ENCODE data around the gene KCNMA1. TPM values are rescaled to one million over a fixed set of nuclear protein-coding genes. Genes with fewer than 3 reads are reported as not detected.

The KCNMA1 gene
- total and polyA plus RNA-seq, 4 donors, result 36.2 to 95.0 (median 54.3) TPM

DNA sequence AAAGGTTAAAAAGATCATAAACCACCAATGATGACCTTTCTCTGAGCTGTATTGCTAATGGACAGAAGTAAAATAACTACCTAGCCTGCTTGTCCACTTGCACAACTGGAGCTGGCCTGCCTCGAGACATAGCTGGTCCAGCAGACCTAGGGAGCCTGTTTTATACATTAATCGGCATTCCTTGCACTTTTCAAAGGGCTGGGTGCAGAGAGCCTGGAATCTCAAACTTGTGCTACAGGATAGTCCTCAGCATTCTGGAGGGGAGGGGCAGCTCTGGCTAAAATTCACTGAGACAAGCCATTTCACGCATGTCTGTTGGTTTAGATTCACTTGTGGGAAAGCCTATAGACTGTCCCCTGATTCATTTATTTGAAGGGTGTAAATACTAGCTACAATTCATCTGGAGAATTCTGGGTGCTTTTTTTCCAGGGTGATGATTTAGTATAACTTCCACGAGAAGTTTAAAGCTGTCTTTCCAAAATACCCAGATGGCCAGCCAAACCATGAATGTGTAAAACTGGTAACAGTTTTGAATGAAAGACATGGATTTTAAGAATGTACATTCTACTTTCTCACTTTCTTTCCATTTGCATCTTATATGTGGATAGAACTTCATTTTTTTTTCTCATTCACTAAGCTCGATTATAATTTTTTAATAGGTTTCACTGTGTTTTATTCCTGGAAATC is 389.4 kb downstream of the KCNMA1 start:
- Histone ChIP-seq H3K9me3 (ENCODE audit: control insufficient read depth, insufficient read depth, low read length) (no peaks in the 10 kb centered on the region), H3K36me3 (ENCODE audit: control insufficient read depth, insufficient read depth, low read length) (no peaks in the 10 kb centered on the region), H3K4me3 (ENCODE audit: low read depth, low read length) (no peak overlapping the region), H3K4me1 (ENCODE audit: control insufficient read depth, insufficient read depth, low read length) (no peaks in the 10 kb centered on the region), H3K27ac (ENCODE audit: low read depth, low read length) (no peak overlapping the region), H3K27me3 (ENCODE audit: control insufficient read depth, insufficient read depth, low read length) (no peaks in the 10 kb centered on the region)
- peak in 1 of 6 donors; percentile 65 for DNase-seq (ENCODE audit: low read depth in 4 of 6, low spot score in 6 of 6)
- 83% methylated on average over 1 of the region's 5 CpGs for WGBS (ENCODE audit: insufficient coverage)

DNA sequence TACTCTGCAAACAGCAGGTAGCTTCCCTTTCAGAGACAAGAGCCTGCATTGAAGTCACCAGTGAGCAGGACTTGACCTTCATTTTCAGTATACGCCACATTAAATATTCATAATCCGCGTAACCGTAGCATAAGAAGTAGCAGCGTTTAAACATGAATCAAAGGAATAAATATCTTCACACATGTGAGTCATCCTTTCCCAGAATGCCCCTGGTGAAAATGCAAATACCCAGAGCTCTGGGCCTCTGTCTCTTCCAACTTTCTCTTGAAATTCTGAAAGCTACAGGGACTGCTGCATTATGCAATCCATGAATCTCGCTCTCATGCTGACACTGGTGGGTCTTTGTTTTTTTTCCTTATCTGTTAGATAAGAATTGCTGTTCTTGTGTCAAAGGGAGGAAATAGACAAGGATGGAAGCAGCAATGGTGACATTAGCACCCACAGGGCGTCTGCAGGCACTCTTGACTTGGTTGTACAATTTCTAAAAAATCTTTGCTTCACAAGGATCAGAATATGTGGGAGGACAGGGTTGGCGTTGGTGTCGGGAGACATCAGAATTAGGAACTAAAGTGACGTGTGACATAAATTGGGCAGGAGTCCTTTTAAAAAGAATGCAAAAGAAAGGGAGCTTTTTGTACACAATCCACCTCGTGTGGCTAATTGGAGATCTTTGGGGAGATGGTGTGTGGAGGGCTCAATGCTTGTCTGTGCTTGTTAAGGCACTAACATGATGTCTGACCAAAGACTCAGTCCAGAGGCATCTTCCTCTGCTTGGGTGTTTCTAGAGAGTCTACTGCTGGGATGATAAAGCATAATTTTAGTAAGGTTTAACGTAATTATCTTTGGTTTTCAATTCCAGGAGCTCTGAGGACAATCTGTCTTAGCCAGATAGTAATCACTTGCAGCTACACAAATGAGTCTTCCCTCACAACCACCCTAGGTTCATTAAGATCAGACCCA is 390.3 kb downstream of the KCNMA1 start:
- no peaks in the 10 kb centered on the region for H3K4me1 ChIP-seq (ENCODE audit: control insufficient read depth, insufficient read depth, low read length)
- no peaks in the 10 kb centered on the region for H3K9me3 ChIP-seq (ENCODE audit: control insufficient read depth, insufficient read depth, low read length)
- H3K4me3 ChIP-seq (ENCODE audit: low read depth, low read length), result no peak overlapping the region
- 75% methylated on average over 6 of the region's 12 CpGs for WGBS (ENCODE audit: insufficient coverage)
- no peaks in the 10 kb centered on the region for H3K27me3 ChIP-seq (ENCODE audit: control insufficient read depth, insufficient read depth, low read length)
- H3K36me3 ChIP-seq (ENCODE audit: control insufficient read depth, insufficient read depth, low read length), result no peaks in the 10 kb centered on the region
- no peak overlapping the region for H3K27ac ChIP-seq (ENCODE audit: low read depth, low read length)
- peak in 2 of 6 donors; percentile 58 to 75 for DNase-seq (ENCODE audit: low read depth in 4 of 6, low spot score in 6 of 6)

DNA sequence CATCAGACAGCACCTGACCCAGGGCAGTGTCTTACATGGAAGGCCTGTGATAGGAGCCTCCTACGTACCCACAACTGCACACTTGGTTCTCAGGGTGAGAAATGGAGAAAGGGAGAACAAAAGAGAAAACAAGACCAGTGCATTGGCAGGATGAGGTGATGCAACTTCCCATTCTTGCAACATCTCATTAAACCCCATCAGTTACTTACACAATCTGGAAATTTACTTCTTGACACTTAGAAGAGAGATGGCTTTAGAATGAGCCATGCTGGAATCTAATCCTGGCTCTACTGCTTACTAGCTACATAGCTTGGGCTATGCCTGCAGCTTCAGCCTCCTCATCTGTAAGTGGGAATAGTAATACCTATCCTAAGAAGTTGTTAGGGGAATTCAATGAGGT is 391.7 kb downstream of the KCNMA1 start:
- Histone ChIP-seq H3K4me1 (ENCODE audit: control insufficient read depth, insufficient read depth, low read length) (no peaks in the 10 kb centered on the region), H3K36me3 (ENCODE audit: control insufficient read depth, insufficient read depth, low read length) (no peaks in the 10 kb centered on the region), H3K27me3 (ENCODE audit: control insufficient read depth, insufficient read depth, low read length) (no peaks in the 10 kb centered on the region), H3K4me3 (ENCODE audit: low read depth, low read length) (no peak overlapping the region), H3K9me3 (ENCODE audit: control insufficient read depth, insufficient read depth, low read length) (no peaks in the 10 kb centered on the region), H3K27ac (ENCODE audit: low read depth, low read length) (no peak overlapping the region)
- WGBS (ENCODE audit: insufficient coverage), result no CpG with 5 or more reads among the region's 1 CpG
- DNase-seq (ENCODE audit: low read depth in 4 of 6, low spot score in 6 of 6), result no peak

DNA sequence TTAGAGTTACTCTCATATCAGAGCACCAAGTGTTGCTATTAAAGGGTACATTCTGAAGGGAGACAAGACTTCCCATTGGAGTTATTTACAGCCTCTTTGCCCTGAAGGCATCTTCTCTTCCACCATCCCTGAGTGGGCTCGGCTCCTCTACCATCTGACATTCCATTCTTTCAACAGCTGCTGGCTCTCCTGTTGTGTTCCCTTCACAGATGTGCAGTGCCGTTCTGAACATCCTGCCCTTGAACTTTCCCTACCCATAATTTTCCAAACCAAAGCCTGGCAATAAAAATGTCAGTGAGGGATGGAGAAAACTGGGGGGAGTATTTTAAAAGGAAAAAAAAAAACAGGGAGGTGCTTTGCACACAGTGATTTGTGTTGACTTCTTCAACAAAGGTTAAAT is 392.9 kb downstream of the KCNMA1 start:
- H3K4me1 ChIP-seq (ENCODE audit: control insufficient read depth, insufficient read depth, low read length), result no peaks in the 10 kb centered on the region
- H3K27ac ChIP-seq (ENCODE audit: low read depth, low read length), result no peak overlapping the region
- no peaks in the 10 kb centered on the region for H3K9me3 ChIP-seq (ENCODE audit: control insufficient read depth, insufficient read depth, low read length)
- no peaks in the 10 kb centered on the region for H3K27me3 ChIP-seq (ENCODE audit: control insufficient read depth, insufficient read depth, low read length)
- H3K36me3 ChIP-seq (ENCODE audit: control insufficient read depth, insufficient read depth, low read length), result no peaks in the 10 kb centered on the region
- no peak overlapping the region for H3K4me3 ChIP-seq (ENCODE audit: low read depth, low read length)
- DNase-seq (ENCODE audit: low read depth in 4 of 6, low spot score in 6 of 6), result no peak
- WGBS (ENCODE audit: insufficient coverage), result 56% methylated on average over 1 of the region's 2 CpGs

DNA sequence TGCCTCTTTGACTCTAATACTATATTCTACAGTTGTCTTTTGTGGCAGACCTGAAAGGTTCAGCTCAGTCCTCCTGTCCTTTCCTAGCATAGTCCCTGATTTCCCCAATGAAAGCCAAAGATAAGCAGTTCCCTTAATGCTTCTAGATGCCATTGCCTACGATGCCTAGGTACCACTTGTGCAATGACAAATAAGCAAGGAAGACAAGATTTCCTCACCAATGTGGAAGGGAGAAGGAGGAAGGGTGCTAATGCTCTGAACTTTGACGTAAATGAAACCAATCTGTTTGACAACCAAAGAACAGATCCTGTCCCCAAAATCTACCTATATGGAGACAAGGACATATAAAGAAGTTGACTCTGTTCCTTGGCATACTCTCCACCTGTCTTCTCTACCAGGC is 393.3 kb downstream of the KCNMA1 start:
- no peaks in the 10 kb centered on the region for H3K36me3 ChIP-seq (ENCODE audit: control insufficient read depth, insufficient read depth, low read length)
- no peak for DNase-seq (ENCODE audit: low read depth in 4 of 6, low spot score in 6 of 6)
- no peaks in the 10 kb centered on the region for H3K4me1 ChIP-seq (ENCODE audit: control insufficient read depth, insufficient read depth, low read length)
- no peaks in the 10 kb centered on the region for H3K9me3 ChIP-seq (ENCODE audit: control insufficient read depth, insufficient read depth, low read length)
- no CpG with 5 or more reads among the region's 2 CpGs for WGBS (ENCODE audit: insufficient coverage)
- no peaks in the 10 kb centered on the region for H3K27me3 ChIP-seq (ENCODE audit: control insufficient read depth, insufficient read depth, low read length)
- H3K27ac ChIP-seq (ENCODE audit: low read depth, low read length), result no peak overlapping the region
- no peak overlapping the region for H3K4me3 ChIP-seq (ENCODE audit: low read depth, low read length)

GRCh38 chr10:77241350-77241725 is 396.3 kb downstream of the KCNMA1 start:
- H3K27me3 ChIP-seq (ENCODE audit: control insufficient read depth, insufficient read depth, low read length), result no peaks in the 10 kb centered on the region
- no peak overlapping the region for H3K4me3 ChIP-seq (ENCODE audit: low read depth, low read length)
- H3K27ac ChIP-seq (ENCODE audit: low read depth, low read length), result no peak overlapping the region
- no peaks in the 10 kb centered on the region for H3K4me1 ChIP-seq (ENCODE audit: control insufficient read depth, insufficient read depth, low read length)
- H3K36me3 ChIP-seq (ENCODE audit: control insufficient read depth, insufficient read depth, low read length), result no peaks in the 10 kb centered on the region
- H3K9me3 ChIP-seq (ENCODE audit: control insufficient read depth, insufficient read depth, low read length), result no peaks in the 10 kb centered on the region
- WGBS (ENCODE audit: insufficient coverage), result 0% methylated on average over 1 of the region's 3 CpGs
- DNase-seq (ENCODE audit: low read depth in 4 of 6, low spot score in 6 of 6), result no peak

DNA sequence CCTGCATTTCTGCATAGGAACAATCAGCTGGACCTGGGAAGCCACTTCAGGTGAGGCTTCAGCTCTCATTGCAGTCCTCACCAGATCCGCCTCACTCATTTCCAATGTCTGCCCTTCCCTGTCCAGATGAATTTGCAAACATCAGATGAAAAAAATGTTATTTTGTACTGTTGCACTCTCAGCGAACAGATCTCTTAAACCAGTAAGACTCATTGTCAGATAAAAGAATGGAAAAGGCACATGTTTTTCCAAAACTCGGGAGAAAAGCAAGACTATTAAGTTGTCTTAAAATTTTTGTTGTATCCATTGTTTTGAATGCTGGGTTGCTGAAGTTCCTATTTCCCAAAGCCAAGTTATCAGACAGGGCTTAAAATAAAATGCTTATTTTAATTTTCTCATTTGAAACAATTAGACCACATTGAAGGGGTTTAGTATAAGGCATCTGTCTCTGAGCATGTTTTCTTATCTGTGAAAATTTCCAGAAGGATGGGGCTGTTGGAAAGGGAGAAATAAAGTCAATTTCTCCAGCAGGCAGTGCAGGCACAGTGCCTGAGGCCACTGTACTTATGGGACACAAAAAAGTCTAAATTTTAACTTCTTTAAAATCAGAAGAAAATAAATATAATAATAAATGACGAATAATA is 396.8 kb downstream of the KCNMA1 start:
- no peaks in the 10 kb centered on the region for H3K36me3 ChIP-seq (ENCODE audit: control insufficient read depth, insufficient read depth, low read length)
- no peak overlapping the region for H3K4me3 ChIP-seq (ENCODE audit: low read depth, low read length)
- H3K27me3 ChIP-seq (ENCODE audit: control insufficient read depth, insufficient read depth, low read length), result no peaks in the 10 kb centered on the region
- H3K27ac ChIP-seq (ENCODE audit: low read depth, low read length), result no peak overlapping the region
- DNase-seq (ENCODE audit: low read depth in 4 of 6, low spot score in 6 of 6), result peak in 1 of 6 donors; percentile 9
- no CpG with 5 or more reads among the region's 4 CpGs for WGBS (ENCODE audit: insufficient coverage)
- H3K4me1 ChIP-seq (ENCODE audit: control insufficient read depth, insufficient read depth, low read length), result no peaks in the 10 kb centered on the region
- no peaks in the 10 kb centered on the region for H3K9me3 ChIP-seq (ENCODE audit: control insufficient read depth, insufficient read depth, low read length)

- Histone ChIP-seq H3K27ac (ENCODE audit: low read depth, low read length) (no peak overlapping the region), H3K9me3 (ENCODE audit: control insufficient read depth, insufficient read depth, low read length) (no peaks in the 10 kb centered on the region), H3K36me3 (ENCODE audit: control insufficient read depth, insufficient read depth, low read length) (no peaks in the 10 kb centered on the region), H3K4me3 (ENCODE audit: low read depth, low read length) (no peak overlapping the region), H3K4me1 (ENCODE audit: control insufficient read depth, insufficient read depth, low read length) (peaks cover 2% of the 10 kb centered on the region), H3K27me3 (ENCODE audit: control insufficient read depth, insufficient read depth, low read length) (no peaks in the 10 kb centered on the region)
- 58% methylated on average over 5 of the region's 5 CpGs for WGBS (ENCODE audit: insufficient coverage)
- peak in 1 of 6 donors; percentile 28 for DNase-seq (ENCODE audit: low read depth in 4 of 6, low spot score in 6 of 6)
These were observed 397.5 kb downstream of the KCNMA1 start for GRCh38 chr10:77240041-77240652.

DNA sequence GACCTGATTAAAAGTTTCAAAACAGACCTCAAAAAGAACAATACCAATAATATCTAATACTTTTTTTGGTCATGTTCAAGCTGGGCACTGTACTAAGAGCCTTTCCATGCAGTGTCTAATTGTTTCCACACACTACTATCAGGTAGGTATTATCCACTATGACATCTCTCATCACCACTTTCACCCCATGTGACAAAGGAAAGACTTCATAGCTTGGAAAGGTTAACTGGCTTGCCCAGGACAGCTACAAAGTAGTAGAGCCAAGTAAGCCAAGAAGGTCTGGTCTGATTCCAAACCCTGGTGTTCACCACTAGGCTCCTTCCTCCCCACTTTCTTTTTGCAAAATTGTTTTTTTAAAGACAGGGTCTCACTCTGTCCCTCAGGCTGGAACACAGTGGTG is 400.5 kb downstream of the KCNMA1 start:
- DNase-seq (ENCODE audit: low read depth in 4 of 6, low spot score in 6 of 6), result no peak
- Histone ChIP-seq H3K27ac (ENCODE audit: low read depth, low read length) (no peak overlapping the region), H3K4me3 (ENCODE audit: low read depth, low read length) (no peak overlapping the region), H3K27me3 (ENCODE audit: control insufficient read depth, insufficient read depth, low read length) (no peaks in the 10 kb centered on the region), H3K4me1 (ENCODE audit: control insufficient read depth, insufficient read depth, low read length) (peaks cover 4% of the 10 kb centered on the region), H3K36me3 (ENCODE audit: control insufficient read depth, insufficient read depth, low read length) (no peaks in the 10 kb centered on the region), H3K9me3 (ENCODE audit: control insufficient read depth, insufficient read depth, low read length) (no peaks in the 10 kb centered on the region)

All from spinal cord (tissue), 10 donors.